ENCODE data around the gene MAG. TPM values are rescaled to one million over a fixed set of nuclear protein-coding genes. Genes with fewer than 3 reads are reported as not detected.

Gene MAG
- total and polyA plus RNA-seq, 2 of the 13 experiments (the other 11 are each of a cell fraction or from before 2014, with no cell fraction given): 0.20 to 1.3 TPM

DNA sequence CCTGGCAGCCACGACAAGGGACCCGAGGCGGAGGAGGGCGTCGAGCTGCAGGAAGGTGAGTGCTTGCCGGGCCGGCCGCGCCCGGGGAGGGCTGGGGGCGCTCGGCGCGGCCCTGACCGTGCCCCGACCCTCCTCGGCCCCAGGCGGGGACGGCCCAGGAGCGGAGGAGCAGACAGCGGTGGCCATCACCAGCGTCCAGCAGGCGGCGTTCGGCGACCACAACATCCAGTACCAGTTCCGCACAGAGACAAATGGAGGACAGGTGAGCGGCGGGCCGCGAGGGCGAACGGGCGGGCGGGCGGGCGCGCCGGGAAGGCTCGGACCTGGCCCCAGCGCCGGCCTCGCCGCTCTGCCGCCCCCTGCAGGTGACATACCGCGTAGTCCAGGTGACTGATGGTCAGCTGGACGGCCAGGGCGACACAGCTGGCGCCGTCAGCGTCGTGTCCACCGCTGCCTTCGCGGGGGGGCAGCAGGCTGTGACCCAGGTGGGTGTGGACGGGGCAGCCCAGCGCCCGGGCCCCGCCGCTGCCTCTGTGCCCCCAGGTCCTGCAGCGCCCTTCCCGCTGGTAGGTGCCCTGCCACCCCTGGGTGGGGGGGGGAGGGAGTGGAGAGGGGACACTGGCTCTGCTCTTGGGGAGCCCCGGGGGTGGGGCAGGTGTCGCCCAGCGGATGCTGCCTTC, 22.4 kb upstream of the MAG start (continued):
- TF ChIP-seq, protein P1, sequence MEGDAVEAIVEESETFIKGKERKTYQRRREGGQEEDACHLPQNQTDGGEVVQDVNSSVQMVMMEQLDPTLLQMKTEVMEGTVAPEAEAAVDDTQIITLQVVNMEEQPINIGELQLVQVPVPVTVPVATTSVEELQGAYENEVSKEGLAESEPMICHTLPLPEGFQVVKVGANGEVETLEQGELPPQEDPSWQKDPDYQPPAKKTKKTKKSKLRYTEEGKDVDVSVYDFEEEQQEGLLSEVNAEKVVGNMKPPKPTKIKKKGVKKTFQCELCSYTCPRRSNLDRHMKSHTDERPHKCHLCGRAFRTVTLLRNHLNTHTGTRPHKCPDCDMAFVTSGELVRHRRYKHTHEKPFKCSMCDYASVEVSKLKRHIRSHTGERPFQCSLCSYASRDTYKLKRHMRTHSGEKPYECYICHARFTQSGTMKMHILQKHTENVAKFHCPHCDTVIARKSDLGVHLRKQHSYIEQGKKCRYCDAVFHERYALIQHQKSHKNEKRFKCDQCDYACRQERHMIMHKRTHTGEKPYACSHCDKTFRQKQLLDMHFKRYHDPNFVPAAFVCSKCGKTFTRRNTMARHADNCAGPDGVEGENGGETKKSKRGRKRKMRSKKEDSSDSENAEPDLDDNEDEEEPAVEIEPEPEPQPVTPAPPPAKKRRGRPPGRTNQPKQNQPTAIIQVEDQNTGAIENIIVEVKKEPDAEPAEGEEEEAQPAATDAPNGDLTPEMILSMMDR (CRISPR knock-in tag; IDR thresholded peaks at IDR 0.05): peak; percentile 86
- no peak for TF ChIP-seq TP53 (CRISPR knock-in tag; conservative IDR thresholded peaks at IDR 0.05)
- TF ChIP-seq, protein P2, sequence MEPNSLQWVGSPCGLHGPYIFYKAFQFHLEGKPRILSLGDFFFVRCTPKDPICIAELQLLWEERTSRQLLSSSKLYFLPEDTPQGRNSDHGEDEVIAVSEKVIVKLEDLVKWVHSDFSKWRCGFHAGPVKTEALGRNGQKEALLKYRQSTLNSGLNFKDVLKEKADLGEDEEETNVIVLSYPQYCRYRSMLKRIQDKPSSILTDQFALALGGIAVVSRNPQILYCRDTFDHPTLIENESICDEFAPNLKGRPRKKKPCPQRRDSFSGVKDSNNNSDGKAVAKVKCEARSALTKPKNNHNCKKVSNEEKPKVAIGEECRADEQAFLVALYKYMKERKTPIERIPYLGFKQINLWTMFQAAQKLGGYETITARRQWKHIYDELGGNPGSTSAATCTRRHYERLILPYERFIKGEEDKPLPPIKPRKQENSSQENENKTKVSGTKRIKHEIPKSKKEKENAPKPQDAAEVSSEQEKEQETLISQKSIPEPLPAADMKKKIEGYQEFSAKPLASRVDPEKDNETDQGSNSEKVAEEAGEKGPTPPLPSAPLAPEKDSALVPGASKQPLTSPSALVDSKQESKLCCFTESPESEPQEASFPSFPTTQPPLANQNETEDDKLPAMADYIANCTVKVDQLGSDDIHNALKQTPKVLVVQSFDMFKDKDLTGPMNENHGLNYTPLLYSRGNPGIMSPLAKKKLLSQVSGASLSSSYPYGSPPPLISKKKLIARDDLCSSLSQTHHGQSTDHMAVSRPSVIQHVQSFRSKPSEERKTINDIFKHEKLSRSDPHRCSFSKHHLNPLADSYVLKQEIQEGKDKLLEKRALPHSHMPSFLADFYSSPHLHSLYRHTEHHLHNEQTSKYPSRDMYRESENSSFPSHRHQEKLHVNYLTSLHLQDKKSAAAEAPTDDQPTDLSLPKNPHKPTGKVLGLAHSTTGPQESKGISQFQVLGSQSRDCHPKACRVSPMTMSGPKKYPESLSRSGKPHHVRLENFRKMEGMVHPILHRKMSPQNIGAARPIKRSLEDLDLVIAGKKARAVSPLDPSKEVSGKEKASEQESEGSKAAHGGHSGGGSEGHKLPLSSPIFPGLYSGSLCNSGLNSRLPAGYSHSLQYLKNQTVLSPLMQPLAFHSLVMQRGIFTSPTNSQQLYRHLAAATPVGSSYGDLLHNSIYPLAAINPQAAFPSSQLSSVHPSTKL (CRISPR knock-in tag; IDR thresholded peaks at IDR 0.05): peak; percentile 38; the same call in 1 of the 2 replicates
- TF ChIP-seq REXO4 (CRISPR knock-in tag; IDR thresholded peaks at IDR 0.05; ENCODE audit: borderline replicate concordance): no peak
- TF ChIP-seq AHR (CRISPR knock-in tag; IDR thresholded peaks at IDR 0.05): 0 out of 2 replicates have a peak, but pooled peaks have one; percentile 22
- TF ChIP-seq THAP11 (CRISPR knock-in tag; IDR thresholded peaks at IDR 0.05): peak; percentile 48
- no peak for TF ChIP-seq FOXC1 (CRISPR knock-in tag; IDR thresholded peaks at IDR 0.05; ENCODE audit: borderline replicate concordance)
- TF ChIP-seq, protein P3, sequence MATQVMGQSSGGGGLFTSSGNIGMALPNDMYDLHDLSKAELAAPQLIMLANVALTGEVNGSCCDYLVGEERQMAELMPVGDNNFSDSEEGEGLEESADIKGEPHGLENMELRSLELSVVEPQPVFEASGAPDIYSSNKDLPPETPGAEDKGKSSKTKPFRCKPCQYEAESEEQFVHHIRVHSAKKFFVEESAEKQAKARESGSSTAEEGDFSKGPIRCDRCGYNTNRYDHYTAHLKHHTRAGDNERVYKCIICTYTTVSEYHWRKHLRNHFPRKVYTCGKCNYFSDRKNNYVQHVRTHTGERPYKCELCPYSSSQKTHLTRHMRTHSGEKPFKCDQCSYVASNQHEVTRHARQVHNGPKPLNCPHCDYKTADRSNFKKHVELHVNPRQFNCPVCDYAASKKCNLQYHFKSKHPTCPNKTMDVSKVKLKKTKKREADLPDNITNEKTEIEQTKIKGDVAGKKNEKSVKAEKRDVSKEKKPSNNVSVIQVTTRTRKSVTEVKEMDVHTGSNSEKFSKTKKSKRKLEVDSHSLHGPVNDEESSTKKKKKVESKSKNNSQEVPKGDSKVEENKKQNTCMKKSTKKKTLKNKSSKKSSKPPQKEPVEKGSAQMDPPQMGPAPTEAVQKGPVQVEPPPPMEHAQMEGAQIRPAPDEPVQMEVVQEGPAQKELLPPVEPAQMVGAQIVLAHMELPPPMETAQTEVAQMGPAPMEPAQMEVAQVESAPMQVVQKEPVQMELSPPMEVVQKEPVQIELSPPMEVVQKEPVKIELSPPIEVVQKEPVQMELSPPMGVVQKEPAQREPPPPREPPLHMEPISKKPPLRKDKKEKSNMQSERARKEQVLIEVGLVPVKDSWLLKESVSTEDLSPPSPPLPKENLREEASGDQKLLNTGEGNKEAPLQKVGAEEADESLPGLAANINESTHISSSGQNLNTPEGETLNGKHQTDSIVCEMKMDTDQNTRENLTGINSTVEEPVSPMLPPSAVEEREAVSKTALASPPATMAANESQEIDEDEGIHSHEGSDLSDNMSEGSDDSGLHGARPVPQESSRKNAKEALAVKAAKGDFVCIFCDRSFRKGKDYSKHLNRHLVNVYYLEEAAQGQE (IDR thresholded peaks at IDR 0.05; ENCODE audit: borderline replicate concordance in 1 of 2, low read depth in 1 of 2, low read length in 2 of 2): no peak
- TF ChIP-seq, protein P4, sequence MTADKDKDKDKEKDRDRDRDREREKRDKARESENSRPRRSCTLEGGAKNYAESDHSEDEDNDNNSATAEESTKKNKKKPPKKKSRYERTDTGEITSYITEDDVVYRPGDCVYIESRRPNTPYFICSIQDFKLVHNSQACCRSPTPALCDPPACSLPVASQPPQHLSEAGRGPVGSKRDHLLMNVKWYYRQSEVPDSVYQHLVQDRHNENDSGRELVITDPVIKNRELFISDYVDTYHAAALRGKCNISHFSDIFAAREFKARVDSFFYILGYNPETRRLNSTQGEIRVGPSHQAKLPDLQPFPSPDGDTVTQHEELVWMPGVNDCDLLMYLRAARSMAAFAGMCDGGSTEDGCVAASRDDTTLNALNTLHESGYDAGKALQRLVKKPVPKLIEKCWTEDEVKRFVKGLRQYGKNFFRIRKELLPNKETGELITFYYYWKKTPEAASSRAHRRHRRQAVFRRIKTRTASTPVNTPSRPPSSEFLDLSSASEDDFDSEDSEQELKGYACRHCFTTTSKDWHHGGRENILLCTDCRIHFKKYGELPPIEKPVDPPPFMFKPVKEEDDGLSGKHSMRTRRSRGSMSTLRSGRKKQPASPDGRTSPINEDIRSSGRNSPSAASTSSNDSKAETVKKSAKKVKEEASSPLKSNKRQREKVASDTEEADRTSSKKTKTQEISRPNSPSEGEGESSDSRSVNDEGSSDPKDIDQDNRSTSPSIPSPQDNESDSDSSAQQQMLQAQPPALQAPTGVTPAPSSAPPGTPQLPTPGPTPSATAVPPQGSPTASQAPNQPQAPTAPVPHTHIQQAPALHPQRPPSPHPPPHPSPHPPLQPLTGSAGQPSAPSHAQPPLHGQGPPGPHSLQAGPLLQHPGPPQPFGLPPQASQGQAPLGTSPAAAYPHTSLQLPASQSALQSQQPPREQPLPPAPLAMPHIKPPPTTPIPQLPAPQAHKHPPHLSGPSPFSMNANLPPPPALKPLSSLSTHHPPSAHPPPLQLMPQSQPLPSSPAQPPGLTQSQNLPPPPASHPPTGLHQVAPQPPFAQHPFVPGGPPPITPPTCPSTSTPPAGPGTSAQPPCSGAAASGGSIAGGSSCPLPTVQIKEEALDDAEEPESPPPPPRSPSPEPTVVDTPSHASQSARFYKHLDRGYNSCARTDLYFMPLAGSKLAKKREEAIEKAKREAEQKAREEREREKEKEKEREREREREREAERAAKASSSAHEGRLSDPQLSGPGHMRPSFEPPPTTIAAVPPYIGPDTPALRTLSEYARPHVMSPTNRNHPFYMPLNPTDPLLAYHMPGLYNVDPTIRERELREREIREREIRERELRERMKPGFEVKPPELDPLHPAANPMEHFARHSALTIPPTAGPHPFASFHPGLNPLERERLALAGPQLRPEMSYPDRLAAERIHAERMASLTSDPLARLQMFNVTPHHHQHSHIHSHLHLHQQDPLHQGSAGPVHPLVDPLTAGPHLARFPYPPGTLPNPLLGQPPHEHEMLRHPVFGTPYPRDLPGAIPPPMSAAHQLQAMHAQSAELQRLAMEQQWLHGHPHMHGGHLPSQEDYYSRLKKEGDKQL (CRISPR knock-in tag; IDR thresholded peaks at IDR 0.05; ENCODE audit: low read depth): no peak
- TF ChIP-seq, protein P5, sequence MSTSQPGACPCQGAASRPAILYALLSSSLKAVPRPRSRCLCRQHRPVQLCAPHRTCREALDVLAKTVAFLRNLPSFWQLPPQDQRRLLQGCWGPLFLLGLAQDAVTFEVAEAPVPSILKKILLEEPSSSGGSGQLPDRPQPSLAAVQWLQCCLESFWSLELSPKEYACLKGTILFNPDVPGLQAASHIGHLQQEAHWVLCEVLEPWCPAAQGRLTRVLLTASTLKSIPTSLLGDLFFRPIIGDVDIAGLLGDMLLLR (CRISPR knock-in tag; IDR thresholded peaks at IDR 0.05): peak; percentile 69; the same call in 1 of the 2 replicates
- TF ChIP-seq IKZF4 (CRISPR knock-in tag; IDR thresholded peaks at IDR 0.05; ENCODE audit: borderline replicate concordance, low read depth, not compliant biosample characterization): no peak
- peak; percentile 31 for TF ChIP-seq HNRNPLL (IDR thresholded peaks at IDR 0.05; ENCODE audit: low read depth, low read length, poor library complexity, severe bottlenecking)
